ENCODE measurements around the gene FDX2.

FDX2 gene

DNA sequence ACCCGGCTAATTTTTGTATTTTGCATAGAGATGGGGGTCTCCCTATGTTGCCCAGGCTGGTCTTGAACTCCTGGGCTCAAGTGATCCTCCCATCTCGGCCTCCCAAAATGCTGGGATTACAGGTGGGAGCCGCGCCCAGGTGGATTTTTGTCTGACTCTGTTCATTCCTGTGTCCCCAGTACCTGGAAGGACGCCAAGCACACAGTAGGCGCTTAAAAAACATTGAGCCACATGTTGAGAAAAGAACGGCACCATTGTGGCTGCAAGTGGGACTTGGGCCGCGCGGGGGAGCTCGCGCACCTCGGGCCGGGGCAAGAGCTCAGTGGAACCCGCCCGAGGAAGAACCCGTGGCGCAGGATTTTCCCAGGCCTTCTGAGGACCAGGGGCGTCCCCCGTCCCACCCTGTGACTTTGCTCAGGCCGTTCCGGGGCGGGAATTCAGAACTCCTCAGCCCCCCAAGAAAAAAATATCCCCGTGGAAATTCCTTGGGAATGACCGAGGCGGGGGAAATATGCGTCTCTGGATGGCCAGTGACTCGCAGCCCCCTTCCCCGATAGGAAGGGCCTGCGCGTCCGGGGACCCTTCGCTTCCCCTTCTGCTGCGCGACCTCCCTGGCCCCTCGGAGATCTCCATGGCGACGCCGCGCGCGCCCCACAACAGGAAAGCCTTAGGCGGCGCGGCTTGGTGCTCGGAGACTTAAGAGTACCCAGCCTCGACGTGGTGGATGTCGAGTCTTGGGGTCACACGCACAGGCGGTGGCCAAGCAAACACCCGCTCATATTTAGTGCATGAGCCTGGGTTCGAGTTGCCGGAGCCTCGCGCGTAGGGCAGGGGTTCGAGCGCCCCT lies 46.3 kb downstream of the FDX2 start:
- no peaks in the 10 kb centered on the region for H3K9me3 Mint-ChIP-seq
- peak; percentile 89 for DNase-seq
- peak overlapping the region; percentile 36 for H3K4me3 Mint-ChIP-seq
- no peaks in the 10 kb centered on the region for H3K36me3 Mint-ChIP-seq (ENCODE audit: low read depth)
- H3K4me1 Mint-ChIP-seq, result no peaks in the 10 kb centered on the region
- H3K27ac Mint-ChIP-seq, result no peak overlapping the region
- peaks cover 70% of the 10 kb centered on the region for H3K27me3 Mint-ChIP-seq (ENCODE audit: low read depth, poor library complexity)
- TF ChIP-seq, protein P1, sequence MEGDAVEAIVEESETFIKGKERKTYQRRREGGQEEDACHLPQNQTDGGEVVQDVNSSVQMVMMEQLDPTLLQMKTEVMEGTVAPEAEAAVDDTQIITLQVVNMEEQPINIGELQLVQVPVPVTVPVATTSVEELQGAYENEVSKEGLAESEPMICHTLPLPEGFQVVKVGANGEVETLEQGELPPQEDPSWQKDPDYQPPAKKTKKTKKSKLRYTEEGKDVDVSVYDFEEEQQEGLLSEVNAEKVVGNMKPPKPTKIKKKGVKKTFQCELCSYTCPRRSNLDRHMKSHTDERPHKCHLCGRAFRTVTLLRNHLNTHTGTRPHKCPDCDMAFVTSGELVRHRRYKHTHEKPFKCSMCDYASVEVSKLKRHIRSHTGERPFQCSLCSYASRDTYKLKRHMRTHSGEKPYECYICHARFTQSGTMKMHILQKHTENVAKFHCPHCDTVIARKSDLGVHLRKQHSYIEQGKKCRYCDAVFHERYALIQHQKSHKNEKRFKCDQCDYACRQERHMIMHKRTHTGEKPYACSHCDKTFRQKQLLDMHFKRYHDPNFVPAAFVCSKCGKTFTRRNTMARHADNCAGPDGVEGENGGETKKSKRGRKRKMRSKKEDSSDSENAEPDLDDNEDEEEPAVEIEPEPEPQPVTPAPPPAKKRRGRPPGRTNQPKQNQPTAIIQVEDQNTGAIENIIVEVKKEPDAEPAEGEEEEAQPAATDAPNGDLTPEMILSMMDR (IDR thresholded peaks at IDR 0.05), result peak; percentile 93

GRCh38 chr19:10268071-10268470 lies 47.7 kb downstream of the FDX2 start:
- no peaks in the 10 kb centered on the region for H3K36me3 Mint-ChIP-seq (ENCODE audit: low read depth)
- H3K4me1 Mint-ChIP-seq, result no peaks in the 10 kb centered on the region
- no peaks in the 10 kb centered on the region for H3K9me3 Mint-ChIP-seq
- no peak for DNase-seq
- no peak overlapping the region for H3K4me3 Mint-ChIP-seq
- peaks cover 57% of the 10 kb centered on the region for H3K27me3 Mint-ChIP-seq (ENCODE audit: low read depth, poor library complexity)
- TF ChIP-seq, protein P1 (IDR thresholded peaks at IDR 0.05), result no peak
- no peak overlapping the region for H3K27ac Mint-ChIP-seq

- no peak overlapping the region for H3K4me3 Mint-ChIP-seq
- TF ChIP-seq, protein P1 (IDR thresholded peaks at IDR 0.05), result no peak
- H3K27ac Mint-ChIP-seq, result no peak overlapping the region
- no peaks in the 10 kb centered on the region for H3K9me3 Mint-ChIP-seq
- DNase-seq, result no peak
- H3K4me1 Mint-ChIP-seq, result no peaks in the 10 kb centered on the region
- H3K36me3 Mint-ChIP-seq (ENCODE audit: low read depth), result no peaks in the 10 kb centered on the region
- peaks cover 48% of the 10 kb centered on the region for H3K27me3 Mint-ChIP-seq (ENCODE audit: low read depth, poor library complexity)
Measured at GRCh38 chr19:10266706-10267105, 49.1 kb downstream of the FDX2 start.

DNA sequence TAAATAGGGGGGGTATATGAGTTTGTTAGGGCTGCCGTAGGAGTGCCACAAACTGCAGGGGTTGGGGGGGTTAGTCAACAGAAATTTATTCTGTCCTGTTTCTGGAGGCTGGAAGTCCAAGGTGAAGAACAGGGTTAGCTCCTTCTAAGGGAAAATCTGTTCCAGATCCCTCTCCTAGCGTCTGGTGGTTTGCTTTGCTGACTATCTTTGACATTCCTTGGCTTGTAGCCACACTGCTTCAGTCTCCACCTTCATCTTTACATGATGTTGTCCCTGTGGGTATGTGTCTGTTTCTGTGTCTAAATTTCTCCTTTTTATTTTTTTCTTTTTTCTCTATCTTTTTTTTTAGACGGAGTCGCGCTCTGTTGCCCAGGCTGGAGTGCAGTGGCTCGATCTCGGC lies 53.0 kb downstream of the FDX2 start:
- TF ChIP-seq, protein P1 (IDR thresholded peaks at IDR 0.05), result no peak
- no peak overlapping the region for H3K4me3 Mint-ChIP-seq
- no peaks in the 10 kb centered on the region for H3K9me3 Mint-ChIP-seq
- H3K27me3 Mint-ChIP-seq (ENCODE audit: low read depth, poor library complexity), result peaks cover 17% of the 10 kb centered on the region
- peaks cover 5% of the 10 kb centered on the region for H3K36me3 Mint-ChIP-seq (ENCODE audit: low read depth)
- no peak for DNase-seq
- no peaks in the 10 kb centered on the region for H3K4me1 Mint-ChIP-seq
- no peak overlapping the region for H3K27ac Mint-ChIP-seq

DNA sequence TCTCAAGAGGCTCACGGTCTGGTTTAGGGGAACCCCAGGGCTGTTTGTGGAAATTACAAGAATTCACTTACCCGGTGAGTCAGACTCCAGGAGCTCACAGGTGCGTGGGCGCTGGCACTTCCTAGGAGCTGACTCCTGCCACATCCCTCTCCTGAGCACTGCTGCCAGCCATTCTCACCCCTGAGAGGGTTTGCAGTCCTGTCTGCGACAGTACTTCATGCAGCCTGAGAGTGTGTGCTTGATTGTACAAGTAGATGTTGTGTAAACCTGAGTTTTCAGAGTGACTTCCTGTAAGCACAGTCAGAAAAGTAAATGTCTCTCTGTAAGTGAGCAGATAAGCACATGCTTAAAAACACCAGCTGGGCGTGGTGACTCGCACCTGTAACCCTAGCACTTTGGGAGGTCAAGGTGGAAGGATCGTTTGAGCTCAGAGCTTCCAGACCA lies 55.7 kb downstream of the FDX2 start:
- H3K27me3 Mint-ChIP-seq (ENCODE audit: low read depth, poor library complexity), result peaks cover 7% of the 10 kb centered on the region
- TF ChIP-seq, protein P1 (IDR thresholded peaks at IDR 0.05), result no peak
- no peak overlapping the region for H3K27ac Mint-ChIP-seq
- peaks cover 22% of the 10 kb centered on the region for H3K36me3 Mint-ChIP-seq (ENCODE audit: low read depth)
- no peak overlapping the region for H3K4me3 Mint-ChIP-seq
- no peaks in the 10 kb centered on the region for H3K9me3 Mint-ChIP-seq
- no peak for DNase-seq
- no peaks in the 10 kb centered on the region for H3K4me1 Mint-ChIP-seq

Data from nephron progenitor cell (in vitro differentiated cells).